AG04450 (cell line): Measurements from ENCODE around the gene ZFHX3. TPM values are rescaled to one million over a fixed set of nuclear protein-coding genes. Genes with fewer than 3 reads are reported as not detected.

ENCODE experiments used
- CTCF ChIA-PET: fragments of 300-600, 350-600 bp; formaldehyde crosslinking; extraction: SDS; loops from one replicate; lab custom pipeline; 2022; ENCODE audit warnings: antibody characterized with exemption, inconsistent platforms; lab: Charles Lee
- POLR2A ChIA-PET: fragments of 350-600 bp; formaldehyde crosslinking; extraction: SDS; loops from one replicate; lab custom pipeline; 2021; ENCODE audit warnings: antibody characterized with exemption, inconsistent platforms; lab: Yijun Ruan, JAX
- DNase-seq: peaks from one replicate; pipeline ENCODE4 v3.0.0-alpha.2; 2011; ENCODE audit warnings: low read depth, low spot score
- H3K27ac ChIP-seq: one replicate; pipeline ENCODE4 v1.5.1; 2012; ENCODE audit warnings: low read depth, low read length, control low read depth
- H3K27me3 ChIP-seq: one replicate; pipeline ENCODE4 v1.6.0; 2012; ENCODE audit warnings: low read length; ENCODE audit not compliant: control insufficient read depth, insufficient read depth
- H3K4me3 ChIP-seq: 2 replicates; pipeline ENCODE4 v1.5.1; 2011; ENCODE audit warnings: mild to moderate bottlenecking, low read depth, low read length, control low read depth
- H3K9me3 ChIP-seq: 2 replicates; pipeline ENCODE4 v1.5.1; 2012; ENCODE audit warnings: low read length; ENCODE audit not compliant: control insufficient read depth, insufficient read depth
- CTCF ChIP-seq: IDR thresholded peaks from 2 replicates; pipeline ENCODE4 v1.5.1; 2011; ENCODE audit warnings: low read depth, low read length, control low read depth, inconsistent platforms
- polyA plus RNA-seq: library from polyadenylated mRNA; depleted of rRNA; stranded (reverse); fragments of >200 nt; gene quantifications from 2 replicates; pipeline ENCODE4 v1.2.3, GENCODE V29; 2011

ZFHX3 gene
- polyA plus RNA-seq, 1 experiment = 3.3 TPM

- ChIA-PET POLR2A (no interaction called here), CTCF (no interaction called here)
- Histone ChIP-seq H3K27me3 (no peaks in the 10 kb centered on the region), H3K9me3 (no peaks in the 10 kb centered on the region), H3K27ac (no peak overlapping the region), H3K4me3 (no peak overlapping the region)
- DNase-seq = no peak
- no peak for TF ChIP-seq CTCF
These were observed 20.2 kb downstream of the ZFHX3 start for GRCh38 chr16:73027685-73028111.

GRCh38 chr16:73026754-73027684, 20.9 kb downstream of the ZFHX3 start:
- no peak for DNase-seq
- ChIA-PET POLR2A (interaction anchor here (0.7 kb wide), 1 partner anchor 9 kb away, joined by 4 read pairs; no protein-coding TSS in a partner anchor), CTCF (interaction anchor here (0.7 to 1.9 kb wide), 3 partner anchors 18 to 196 kb away, joined by 4 to 7 read pairs (median 5); no protein-coding TSS in a partner anchor)
- Histone ChIP-seq H3K4me3 (no peak overlapping the region), H3K9me3 (no peaks in the 10 kb centered on the region), H3K27ac (no peak overlapping the region), H3K27me3 (no peaks in the 10 kb centered on the region)
- no peak for TF ChIP-seq CTCF

GRCh38 chr16:73025856-73026210, 22.1 kb downstream of the ZFHX3 start:
- ChIA-PET CTCF (interaction anchor here (1.9 kb wide), 1 partner anchor 193 kb away, joined by 7 read pairs; no protein-coding TSS in a partner anchor), POLR2A (interaction anchor here (0.5 kb wide), 1 partner anchor 142 kb away, joined by 3 read pairs; no protein-coding TSS in a partner anchor)
- Histone ChIP-seq H3K27ac (no peak overlapping the region), H3K4me3 (no peak overlapping the region), H3K27me3 (no peaks in the 10 kb centered on the region), H3K9me3 (no peaks in the 10 kb centered on the region)
- no peak for TF ChIP-seq CTCF
- DNase-seq = no peak

GRCh38 chr16:73025151-73025855, 22.6 kb downstream of the ZFHX3 start:
- TF ChIP-seq CTCF = no peak
- ChIA-PET CTCF (interaction anchor here (0.8 to 1.9 kb wide), 2 partner anchors 193 kb away, joined by 4 to 7 read pairs; no protein-coding TSS in a partner anchor), POLR2A (interaction anchor here (0.5 to 0.6 kb wide), 2 partner anchors 142 to 1460 kb away, joined by 3 to 6 read pairs; no protein-coding TSS in a partner anchor)
- Histone ChIP-seq H3K4me3 (no peak overlapping the region), H3K27me3 (no peaks in the 10 kb centered on the region), H3K9me3 (no peaks in the 10 kb centered on the region), H3K27ac (no peak overlapping the region)
- DNase-seq = no peak
